Hematopoietic multipotent progenitor cell treated with erythropoietin and hydrocortisone succinate and interleukin-3 and kit ligand, for 15 days (in vitro differentiated cells): ENCODE measurements around the gene BCR.

ENCODE experiments used
- DNase-seq: peaks from one replicate; pipeline ENCODE4 v3.0.0-alpha.2; 2015; ENCODE audit warnings: low spot score

Gene BCR

GRCh38 chr22:23151827-23152226 is 28.5 kb upstream of the BCR start:
- no peak for DNase-seq

- no peak for DNase-seq
These were observed 27.8 kb upstream of the BCR start for GRCh38 chr22:23152238-23153114.

GRCh38 chr22:23153994-23154393 is 26.3 kb upstream of the BCR start:
- no peak for DNase-seq

- DNase-seq, result no peak
These were observed 25.8 kb upstream of the BCR start for GRCh38 chr22:23154461-23154860.

GRCh38 chr22:23155143-23155542 is 25.2 kb upstream of the BCR start:
- DNase-seq, result no peak

GRCh38 chr22:23155831-23156230 is 24.5 kb upstream of the BCR start:
- DNase-seq, result no peak

GRCh38 chr22:23156286-23156685 is 24.0 kb upstream of the BCR start:
- no peak for DNase-seq

GRCh38 chr22:23157560-23158515 is 22.5 kb upstream of the BCR start:
- DNase-seq, result no peak

GRCh38 chr22:23158516-23159290 is 21.6 kb upstream of the BCR start:
- no peak for DNase-seq

GRCh38 chr22:23159291-23159630 is 21.0 kb upstream of the BCR start:
- no peak for DNase-seq

GRCh38 chr22:23161029-23161428 is 19.3 kb upstream of the BCR start:
- no peak for DNase-seq

GRCh38 chr22:23161574-23161973 is 18.7 kb upstream of the BCR start:
- DNase-seq, result no peak

- DNase-seq, result no peak
These were observed 16.6 kb upstream of the BCR start for GRCh38 chr22:23163665-23164064.

GRCh38 chr22:23164091-23164490 is 16.2 kb upstream of the BCR start:
- DNase-seq, result no peak

GRCh38 chr22:23166042-23166831 is 14.1 kb upstream of the BCR start:
- no peak for DNase-seq

GRCh38 chr22:23166841-23167616 is 13.3 kb upstream of the BCR start:
- DNase-seq, result no peak

GRCh38 chr22:23168391-23169042 is 11.8 kb upstream of the BCR start:
- no peak for DNase-seq

- DNase-seq, result no peak
These were observed 11.3 kb upstream of the BCR start for GRCh38 chr22:23169043-23169406.

- no peak for DNase-seq
These were observed 4.3 kb upstream of the BCR start for GRCh38 chr22:23175817-23176644.
